ENCODE results near the gene TARBP1. TPM values are rescaled to one million over a fixed set of nuclear protein-coding genes. Genes with fewer than 3 reads are reported as not detected.

TARBP1 gene
- total RNA-seq, 1 donor from 2014 or later = 32.4 TPM

- Mint-ChIP-seq H3K4me3 (ENCODE audit: unreplicated experiment) (no peak overlapping the region), H3K36me3 (ENCODE audit: unreplicated experiment) (no peaks in the 10 kb centered on the region), H3K27me3 (ENCODE audit: unreplicated experiment) (peaks cover 2% of the 10 kb centered on the region), H3K4me1 (ENCODE audit: low read depth, unreplicated experiment) (no peaks in the 10 kb centered on the region), H3K27ac (ENCODE audit: unreplicated experiment) (no peak overlapping the region), H3K9me3 (ENCODE audit: unreplicated experiment) (no peaks in the 10 kb centered on the region)
- DNase-seq = no peak
- no peak for TF ChIP-seq CTCF (IDR thresholded peaks at IDR 0.05; ENCODE audit: partially characterized antibody, unreplicated experiment)
Observed at GRCh38 chr1:234348964-234349363, 130.0 kb downstream of the TARBP1 start.

- peaks cover 14% of the 10 kb centered on the region for H3K9me3 Mint-ChIP-seq (ENCODE audit: unreplicated experiment)
- H3K27me3 Mint-ChIP-seq (ENCODE audit: unreplicated experiment) = peaks cover 8% of the 10 kb centered on the region
- H3K27ac Mint-ChIP-seq (ENCODE audit: unreplicated experiment) = no peak overlapping the region
- peaks cover 6% of the 10 kb centered on the region for H3K36me3 Mint-ChIP-seq (ENCODE audit: unreplicated experiment)
- H3K4me1 Mint-ChIP-seq (ENCODE audit: low read depth, unreplicated experiment) = peaks cover 18% of the 10 kb centered on the region
- TF ChIP-seq CTCF (IDR thresholded peaks at IDR 0.05; ENCODE audit: partially characterized antibody, unreplicated experiment) = no peak
- DNase-seq = no peak
- H3K4me3 Mint-ChIP-seq (ENCODE audit: unreplicated experiment) = no peak overlapping the region
Observed at GRCh38 chr1:234345237-234345636, 133.7 kb downstream of the TARBP1 start.

GRCh38 chr1:234342774-234343173, 136.2 kb downstream of the TARBP1 start:
- H3K4me1 Mint-ChIP-seq (ENCODE audit: low read depth, unreplicated experiment) = peaks cover 18% of the 10 kb centered on the region
- no peak for TF ChIP-seq CTCF (IDR thresholded peaks at IDR 0.05; ENCODE audit: partially characterized antibody, unreplicated experiment)
- peaks cover 6% of the 10 kb centered on the region for H3K27me3 Mint-ChIP-seq (ENCODE audit: unreplicated experiment)
- H3K36me3 Mint-ChIP-seq (ENCODE audit: unreplicated experiment) = peaks cover 16% of the 10 kb centered on the region
- peaks cover 14% of the 10 kb centered on the region for H3K9me3 Mint-ChIP-seq (ENCODE audit: unreplicated experiment)
- DNase-seq = peak; percentile 89
- peak overlapping the region; percentile 93 for H3K27ac Mint-ChIP-seq (ENCODE audit: unreplicated experiment)
- H3K4me3 Mint-ChIP-seq (ENCODE audit: unreplicated experiment) = peak overlapping the region; percentile 30

Other genes with a start within 250 kb of the TARBP1 start
- 14.6 TPM for gene COA6, start 105.7 kb downstream of the TARBP1 start, total RNA-seq (ENCODE audit: unreplicated experiment)
- 199 TPM for gene IRF2BP2, start 131.0 kb upstream of the TARBP1 start, total RNA-seq (ENCODE audit: unreplicated experiment)